ENCODE measurements around the gene SCRG1.

DNA sequence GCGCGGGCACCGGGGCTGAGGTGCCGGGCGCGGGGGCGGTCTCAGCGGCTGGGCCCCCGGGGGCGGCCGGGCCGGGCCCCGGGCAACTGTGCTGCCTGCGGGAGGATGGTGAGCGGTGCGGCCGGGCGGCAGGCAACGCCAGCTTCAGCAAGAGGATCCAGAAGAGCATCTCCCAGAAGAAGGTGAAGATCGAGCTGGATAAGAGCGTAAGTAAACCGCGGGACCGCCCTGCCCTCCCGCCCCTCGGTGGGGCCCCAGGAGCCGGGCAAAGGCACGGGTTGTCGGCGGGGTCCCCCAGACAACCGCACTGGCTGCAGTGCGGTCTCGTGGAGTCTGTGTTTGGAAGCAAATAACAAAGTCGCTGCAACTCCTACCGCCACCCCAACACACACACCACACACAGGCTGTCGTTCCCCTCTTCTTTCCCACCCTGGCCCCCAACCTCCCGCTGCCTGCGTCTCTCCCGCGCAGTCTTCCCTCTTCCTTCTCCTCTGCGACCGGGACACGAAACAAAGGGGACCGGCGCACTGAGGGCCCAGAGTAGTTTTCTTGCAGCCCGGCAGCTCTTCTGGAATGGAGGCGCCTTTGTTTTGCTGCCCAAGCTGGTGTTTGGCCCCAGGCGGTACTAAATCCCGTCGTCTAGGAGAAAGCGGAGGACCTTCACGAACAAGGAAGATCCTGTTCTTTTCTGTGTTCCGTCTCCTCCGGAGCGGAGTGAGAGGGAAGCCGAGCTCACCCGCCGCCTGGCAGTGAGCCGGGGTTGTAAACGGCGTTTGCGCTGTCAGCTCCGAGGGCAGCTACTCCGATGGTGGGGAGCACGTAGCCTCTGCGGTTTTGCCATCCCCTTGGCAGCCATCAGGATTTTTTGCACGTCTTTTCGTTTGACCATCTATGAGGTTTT, 27.4 kb downstream of the SCRG1 start:
- TF ChIP-seq, protein P1, sequence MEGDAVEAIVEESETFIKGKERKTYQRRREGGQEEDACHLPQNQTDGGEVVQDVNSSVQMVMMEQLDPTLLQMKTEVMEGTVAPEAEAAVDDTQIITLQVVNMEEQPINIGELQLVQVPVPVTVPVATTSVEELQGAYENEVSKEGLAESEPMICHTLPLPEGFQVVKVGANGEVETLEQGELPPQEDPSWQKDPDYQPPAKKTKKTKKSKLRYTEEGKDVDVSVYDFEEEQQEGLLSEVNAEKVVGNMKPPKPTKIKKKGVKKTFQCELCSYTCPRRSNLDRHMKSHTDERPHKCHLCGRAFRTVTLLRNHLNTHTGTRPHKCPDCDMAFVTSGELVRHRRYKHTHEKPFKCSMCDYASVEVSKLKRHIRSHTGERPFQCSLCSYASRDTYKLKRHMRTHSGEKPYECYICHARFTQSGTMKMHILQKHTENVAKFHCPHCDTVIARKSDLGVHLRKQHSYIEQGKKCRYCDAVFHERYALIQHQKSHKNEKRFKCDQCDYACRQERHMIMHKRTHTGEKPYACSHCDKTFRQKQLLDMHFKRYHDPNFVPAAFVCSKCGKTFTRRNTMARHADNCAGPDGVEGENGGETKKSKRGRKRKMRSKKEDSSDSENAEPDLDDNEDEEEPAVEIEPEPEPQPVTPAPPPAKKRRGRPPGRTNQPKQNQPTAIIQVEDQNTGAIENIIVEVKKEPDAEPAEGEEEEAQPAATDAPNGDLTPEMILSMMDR (IDR thresholded peaks at IDR 0.05): no peak
- peak; percentile 20 for TF ChIP-seq POLR2A (IDR thresholded peaks at IDR 0.05)
